ENCODE measurements around the gene DUT.
"Not testable (repeated sequence)": the region's sequence is repeated elsewhere in the genome, so short reads cannot be mapped to it uniquely, and the experiment has no call there.

Gene DUT

DNA sequence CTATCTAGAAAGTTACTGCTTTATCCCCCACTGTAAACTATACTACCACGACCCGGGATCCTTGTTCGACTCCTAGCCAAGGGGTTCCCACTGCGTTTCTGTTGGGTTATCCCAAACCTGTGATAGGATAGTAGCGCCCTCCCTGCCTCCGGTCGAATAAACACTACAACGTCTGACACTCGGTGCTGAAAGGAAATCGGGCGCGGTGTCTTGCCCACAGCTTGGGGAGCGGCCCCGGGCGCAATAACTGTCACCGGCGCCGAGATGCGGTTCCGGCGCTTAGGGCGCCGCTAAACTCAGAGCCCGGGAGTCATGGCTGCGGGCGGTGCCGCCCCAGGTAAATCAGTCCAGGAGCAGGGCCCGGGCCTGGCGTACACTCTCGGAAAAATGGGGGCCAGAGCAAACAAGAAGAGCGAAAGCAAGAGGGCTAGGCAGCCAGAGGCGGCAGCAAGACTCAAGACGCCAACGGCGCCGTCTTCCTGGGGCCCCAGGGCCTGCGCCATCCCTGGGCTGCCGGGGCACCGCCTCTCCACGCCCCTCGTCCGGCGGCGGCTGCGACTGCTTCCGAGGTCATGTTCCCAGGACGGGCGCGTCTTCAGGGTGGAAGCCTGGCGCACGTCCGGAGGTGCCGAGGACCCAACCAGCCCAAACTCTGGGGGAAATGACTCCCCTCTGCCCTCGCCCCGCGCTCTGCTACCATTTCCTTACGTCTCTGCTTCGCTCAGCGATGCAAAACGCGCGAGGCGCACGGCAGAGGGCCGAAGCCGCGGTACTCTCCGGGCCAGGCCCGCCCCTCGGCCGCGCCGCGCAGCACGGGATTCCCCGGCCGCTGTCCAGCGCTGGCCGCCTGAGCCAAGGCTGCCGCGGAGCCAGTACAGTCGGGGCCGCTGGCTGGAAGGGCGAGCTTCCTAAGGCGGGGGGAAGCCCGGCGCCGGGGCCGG is at the start of gene DUT:
Gene DUT, plus strand, starts transcription at position 575 of the 941 bp plus-strand sequence. Its CDS starts 87 bp downstream, at position 662.
- DNase-seq (ENCODE audit: low read depth in 2 of 2), result peak; percentile 67 to 74

DNA sequence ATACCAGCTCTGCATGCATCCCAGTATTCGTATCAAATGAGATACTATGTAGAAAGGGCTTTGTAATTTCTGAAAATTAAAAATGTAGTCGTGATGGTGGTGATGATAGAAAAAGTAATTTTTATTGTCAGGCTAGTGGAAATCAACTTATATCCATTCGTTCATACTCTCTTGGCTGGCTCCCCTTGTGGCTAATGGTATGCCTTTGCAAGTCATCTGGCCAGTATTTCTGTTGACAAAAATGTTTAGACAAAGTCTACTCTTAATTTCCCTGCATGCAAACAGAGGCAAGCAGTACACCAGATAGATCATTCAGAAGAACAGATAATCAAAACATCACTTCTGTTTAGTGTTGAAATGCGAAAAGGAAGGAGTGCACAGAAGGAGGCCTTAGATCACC is 49.6 kb upstream of the DUT start:
- DNase-seq (ENCODE audit: low read depth in 2 of 2), result no peak

DNA sequence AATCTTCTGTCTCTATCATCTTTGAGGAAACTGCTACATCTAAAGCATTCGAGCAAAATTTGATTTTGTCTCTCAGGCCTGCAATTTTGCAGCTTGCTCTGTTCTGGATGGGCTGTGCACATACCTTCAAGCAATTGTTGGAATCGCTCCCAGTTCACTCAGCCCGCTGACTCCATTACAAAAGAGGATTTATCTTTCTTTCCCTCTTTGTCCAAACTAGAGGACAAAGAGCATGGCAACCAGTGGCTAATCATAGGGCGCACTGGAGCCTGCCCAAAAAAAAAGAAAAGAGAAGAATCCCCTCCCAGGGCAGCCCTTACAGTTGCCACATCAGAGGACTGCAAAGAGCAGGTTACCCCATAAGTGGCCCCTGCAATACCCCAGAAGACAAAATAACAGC is 49.0 kb upstream of the DUT start:
- no peak for DNase-seq (ENCODE audit: low read depth in 2 of 2)

DNA sequence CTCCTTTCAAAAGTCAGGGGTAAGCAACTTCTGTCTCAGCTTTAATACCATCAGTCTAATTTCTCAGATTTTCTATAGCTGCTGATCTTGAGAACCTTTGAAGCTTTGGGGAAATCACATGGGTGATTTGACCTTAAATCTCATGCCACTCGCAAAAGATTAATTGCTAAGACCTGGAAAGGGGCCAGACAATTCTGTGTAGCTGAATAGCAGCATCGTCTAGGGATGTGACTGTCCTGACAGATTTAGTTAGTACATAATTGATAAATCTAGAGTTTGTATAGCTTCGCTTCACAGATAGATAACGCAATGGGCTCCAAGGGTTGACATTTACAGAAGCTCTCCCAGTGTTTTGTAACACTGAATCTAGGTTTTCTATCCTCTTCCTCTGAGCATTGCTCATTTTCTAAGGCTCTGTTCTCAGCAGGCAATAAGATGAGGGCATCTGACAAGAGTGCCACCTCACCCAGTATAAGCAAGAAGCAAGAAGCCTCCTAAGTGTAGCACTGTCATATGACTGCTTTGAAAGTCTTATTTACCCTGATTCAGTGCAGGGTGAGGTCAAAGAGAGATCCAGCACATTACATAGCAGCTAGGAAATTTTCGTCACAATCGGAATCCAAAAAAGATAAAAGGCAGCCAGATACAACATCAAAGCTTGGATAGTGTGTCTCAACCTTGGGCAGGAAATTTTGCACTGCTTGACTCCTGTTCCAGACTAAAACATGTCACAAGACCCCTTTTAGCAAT is 47.7 kb upstream of the DUT start:
- DNase-seq (ENCODE audit: low read depth in 2 of 2), result no peak

DNA sequence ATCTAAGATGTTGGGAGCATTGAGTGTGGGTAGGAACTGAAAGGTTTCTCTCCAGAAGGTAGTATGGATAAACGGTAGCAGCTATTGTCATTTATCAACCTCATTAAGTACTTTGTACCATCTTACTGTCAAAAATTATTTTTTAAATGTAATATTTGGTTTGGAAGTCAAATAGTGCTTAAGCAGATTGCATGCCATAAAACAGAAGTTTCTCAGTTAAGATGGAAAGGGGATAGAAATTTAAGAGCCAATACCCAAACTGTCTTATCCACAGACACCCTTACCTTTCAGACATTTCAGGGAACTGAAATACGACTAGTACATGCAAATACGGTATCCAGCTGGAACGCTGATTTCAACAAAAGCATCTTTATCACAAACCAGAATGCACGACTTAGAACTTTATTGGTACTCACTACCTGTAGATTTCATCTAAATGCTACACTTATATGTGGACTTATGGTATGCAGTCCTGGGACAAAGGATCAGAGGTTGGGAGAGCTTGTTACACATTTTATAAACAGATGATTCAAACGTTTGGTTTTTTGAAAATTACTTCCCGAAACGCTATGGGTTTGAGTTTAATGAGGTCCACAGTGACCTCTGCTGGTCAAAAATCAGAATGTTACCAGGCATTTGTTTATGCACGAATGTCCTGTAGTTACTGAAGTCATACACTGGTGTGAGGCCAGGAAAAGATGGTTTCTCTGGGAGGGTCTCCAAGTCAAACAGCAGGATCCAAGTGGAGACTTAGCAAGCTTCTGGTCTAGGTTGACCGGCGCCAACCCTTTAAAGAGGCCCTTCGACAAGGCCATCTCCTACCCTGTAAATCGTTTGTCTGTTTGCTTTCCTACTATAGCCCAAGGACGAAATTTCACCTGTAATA is 45.7 kb upstream of the DUT start:
- DNase-seq (ENCODE audit: low read depth in 2 of 2), result peak in 1 of 2 donors; percentile 20

DNA sequence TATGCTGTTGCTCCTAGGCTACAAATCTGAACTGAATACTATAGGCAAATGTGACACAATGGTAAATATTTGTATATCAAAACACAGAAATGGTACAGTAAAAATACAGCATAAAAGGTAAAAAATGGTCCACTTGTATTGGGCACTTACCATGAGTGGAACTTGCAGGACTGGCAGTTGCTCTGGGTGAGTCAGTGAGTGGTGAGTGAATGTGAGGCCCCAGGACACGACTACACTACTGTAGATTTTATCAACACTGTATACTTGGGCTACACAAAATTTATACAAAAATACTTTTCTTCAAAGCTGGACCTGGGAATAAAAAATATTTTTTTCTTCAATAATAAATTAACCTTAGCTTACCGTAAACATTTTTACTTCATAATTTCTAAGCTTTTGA is 41.6 kb upstream of the DUT start:
- no peak for DNase-seq (ENCODE audit: low read depth in 2 of 2)

DNA sequence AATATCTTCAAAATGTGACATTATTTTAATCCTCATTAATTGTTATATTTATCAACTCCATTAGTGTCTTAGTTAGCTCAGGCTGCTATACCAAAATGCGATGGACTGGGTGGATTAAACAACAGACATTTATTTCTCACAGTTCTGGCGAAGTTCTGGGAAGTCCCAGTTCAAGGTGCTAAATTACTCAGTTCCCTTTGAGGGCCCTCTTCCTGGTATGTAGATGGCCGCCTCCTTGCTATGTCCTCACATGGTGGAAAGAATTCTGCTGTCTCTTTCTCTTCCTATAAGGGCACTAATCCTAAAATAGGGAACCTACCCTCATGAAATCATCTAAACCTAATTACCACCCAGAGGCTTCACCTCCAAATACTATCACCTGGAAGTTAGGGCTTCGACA is 38.8 kb upstream of the DUT start:
- DNase-seq (ENCODE audit: low read depth in 2 of 2), result no peak

DNA sequence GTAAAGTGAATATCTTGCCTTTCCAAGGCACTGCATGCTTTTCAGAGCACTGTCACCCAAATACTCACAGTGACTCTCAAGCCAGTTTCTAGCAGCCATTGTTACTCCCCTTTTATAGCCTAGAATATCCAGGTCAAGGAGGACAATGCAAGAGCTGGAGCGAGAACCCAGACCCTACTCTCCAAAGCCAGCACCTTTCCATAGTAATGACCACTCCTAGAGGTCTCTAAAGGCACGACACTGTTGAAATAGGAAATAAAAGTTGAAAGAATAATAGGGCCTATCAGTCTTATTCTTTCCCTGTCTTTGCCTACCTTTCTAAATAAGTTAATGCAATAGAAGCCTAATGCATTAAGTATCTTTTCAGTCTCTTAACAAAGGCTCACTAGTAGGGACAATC is 33.6 kb upstream of the DUT start:
- DNase-seq (ENCODE audit: low read depth in 2 of 2), result no peak

DNA sequence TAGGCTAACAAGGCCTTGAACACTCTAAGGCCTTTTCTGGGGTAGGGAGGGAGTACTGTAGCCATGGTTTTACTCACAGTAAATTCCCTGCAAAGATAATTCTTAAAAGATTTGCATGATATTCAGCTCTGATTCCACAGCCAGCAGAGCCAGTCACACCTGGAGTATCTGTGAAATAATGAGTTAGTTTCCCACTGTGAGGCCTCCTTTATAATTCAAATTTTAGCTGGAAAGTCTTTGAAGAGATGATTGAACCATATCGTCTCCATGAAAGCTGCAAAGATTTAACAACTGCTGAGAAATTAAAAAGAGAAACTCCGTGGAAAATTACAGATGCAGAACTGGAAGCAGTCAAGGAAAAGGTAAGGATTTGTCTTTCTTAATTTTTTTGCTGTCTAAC is 32.3 kb upstream of the DUT start:
- DNase-seq (ENCODE audit: low read depth in 2 of 2), result no peak

DNA sequence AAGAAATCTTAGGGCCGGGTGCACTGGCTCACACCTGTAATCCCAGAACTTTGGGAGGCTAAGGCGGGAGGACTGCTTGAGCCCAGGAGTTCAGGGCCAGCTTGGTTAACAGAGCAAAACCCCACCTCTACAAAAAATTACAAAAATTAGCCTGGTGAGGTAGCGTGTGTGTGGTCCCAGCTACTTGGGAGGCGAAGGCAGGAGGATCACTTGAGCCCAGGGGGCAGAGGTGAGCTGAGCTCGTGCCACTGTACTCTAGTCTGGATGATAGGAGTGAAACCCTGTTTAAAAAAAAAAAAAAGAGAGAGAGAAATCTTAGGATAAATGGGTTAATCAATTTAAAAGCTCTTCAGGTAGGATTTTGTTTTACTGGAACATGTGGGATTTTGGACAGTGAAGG is 31.2 kb upstream of the DUT start:
- DNase-seq (ENCODE audit: low read depth in 2 of 2), result no peak

DNA sequence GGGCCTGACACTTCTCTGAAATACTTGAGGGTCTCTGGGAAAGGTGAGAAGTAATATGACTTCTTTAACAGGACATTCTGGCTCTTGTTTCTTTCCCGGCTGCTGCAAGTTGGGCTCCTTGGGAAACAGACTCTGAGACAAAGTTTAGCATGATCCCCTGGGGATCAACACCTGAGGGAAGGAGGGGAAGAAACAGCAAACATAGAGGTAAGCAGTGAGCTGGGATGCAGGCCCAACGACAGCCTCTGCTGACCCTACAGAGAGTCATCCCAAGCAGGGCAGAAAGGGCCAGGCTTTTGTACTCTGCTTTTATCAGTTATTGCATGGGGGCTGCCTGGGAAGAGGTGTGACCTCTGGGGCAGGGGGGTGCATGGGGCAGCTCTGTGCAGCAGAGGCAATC is 26.8 kb upstream of the DUT start:
- DNase-seq (ENCODE audit: low read depth in 2 of 2), result no peak

DNA sequence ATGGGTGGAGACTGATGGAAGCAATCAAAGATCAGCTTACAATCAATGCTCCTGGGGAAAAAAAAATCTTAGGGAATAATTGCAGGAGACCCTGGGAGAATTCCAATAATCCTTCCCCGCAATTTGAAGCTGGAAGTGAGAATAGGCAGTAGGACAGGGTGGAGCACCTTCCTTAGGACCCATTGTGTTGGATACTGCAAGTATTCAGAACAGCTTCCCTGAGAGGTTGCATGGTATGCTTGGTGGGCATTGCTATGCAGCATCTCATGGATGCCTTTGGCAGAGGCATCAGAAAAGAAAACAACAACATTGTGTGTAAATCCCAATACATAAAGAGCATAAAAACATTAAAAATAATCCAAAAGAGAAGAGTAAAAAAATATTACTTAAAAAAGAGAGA is 24.6 kb upstream of the DUT start:
- no peak for DNase-seq (ENCODE audit: low read depth in 2 of 2)

DNA sequence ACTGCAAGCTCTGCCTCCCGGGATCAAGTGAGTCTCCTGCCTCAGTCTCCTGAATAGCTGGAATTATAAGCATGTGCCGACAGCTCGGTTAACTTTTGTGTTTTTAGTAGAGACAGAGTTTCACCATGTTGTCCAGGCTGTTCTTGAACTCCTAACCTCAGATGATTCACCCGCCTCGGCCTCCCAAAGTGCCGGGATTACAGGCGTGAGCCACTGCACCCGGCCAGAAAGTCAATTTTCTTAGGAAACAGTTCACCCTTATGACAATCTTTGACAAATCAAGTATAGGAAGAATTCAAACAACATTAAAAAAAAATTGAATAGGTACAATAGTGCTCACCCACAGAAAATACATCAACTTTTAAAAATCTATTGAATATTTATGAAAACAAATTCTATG is 23.6 kb upstream of the DUT start:
- no peak for DNase-seq (ENCODE audit: low read depth in 2 of 2)

DNA sequence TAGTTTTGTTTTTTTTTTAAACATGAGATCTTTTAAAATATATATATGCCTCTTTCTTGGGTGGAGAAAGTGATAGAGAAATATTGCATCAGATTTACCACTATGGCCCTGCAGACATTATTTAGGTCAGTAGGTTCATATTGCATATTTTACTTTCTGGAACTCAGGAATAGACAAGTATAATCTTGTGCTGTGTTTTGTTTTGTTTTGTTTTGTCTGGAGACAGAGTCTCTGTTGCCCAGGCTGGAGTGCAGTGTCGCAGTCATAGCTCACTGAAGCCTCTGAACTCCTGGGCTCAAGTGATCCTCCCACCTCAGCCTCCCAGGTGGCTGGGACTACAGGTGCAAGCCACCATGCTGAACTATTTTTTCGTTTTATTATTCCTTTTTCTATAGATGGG is 21.5 kb upstream of the DUT start:
- DNase-seq (ENCODE audit: low read depth in 2 of 2), result no peak

DNA sequence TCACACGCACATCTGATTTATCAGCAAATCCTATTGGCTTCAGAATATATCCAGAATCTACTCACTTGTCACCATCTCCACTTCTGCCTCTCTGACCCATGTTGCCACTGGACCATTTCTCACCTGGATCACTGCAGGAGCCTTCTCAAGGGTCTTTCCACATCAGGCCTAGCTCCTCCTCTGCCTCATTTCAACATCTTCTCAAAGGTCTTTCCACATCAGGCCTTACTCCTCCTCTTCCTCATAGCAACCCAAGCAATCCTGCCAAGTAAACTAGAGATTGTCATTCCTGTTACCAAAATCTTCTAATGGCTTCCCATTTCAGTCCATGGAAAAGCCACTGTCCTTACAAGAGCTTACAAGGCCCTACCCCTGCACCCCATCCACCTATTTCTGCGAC is 18.0 kb upstream of the DUT start:
- no peak for DNase-seq (ENCODE audit: low read depth in 2 of 2)

DNA sequence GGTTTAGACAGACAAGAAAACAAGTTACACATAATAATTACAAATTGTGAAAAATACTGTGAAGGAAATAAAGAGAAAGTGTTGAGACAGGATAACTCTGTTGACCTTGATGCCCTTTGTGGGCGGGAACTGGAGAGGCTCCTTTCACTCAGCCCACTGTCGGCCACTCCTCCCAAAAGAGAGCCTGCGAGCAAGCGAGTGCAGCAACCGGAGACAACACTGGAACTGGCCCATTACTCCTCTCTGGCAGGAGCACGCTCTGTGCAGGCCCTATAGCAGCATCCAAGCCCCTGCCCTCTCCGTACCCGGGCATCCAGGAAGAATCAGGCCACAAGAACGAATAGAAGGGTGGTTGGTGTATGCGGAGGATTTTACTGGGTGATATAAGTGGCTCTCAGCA is 16.2 kb upstream of the DUT start:
- DNase-seq (ENCODE audit: low read depth in 2 of 2), result no peak

DNA sequence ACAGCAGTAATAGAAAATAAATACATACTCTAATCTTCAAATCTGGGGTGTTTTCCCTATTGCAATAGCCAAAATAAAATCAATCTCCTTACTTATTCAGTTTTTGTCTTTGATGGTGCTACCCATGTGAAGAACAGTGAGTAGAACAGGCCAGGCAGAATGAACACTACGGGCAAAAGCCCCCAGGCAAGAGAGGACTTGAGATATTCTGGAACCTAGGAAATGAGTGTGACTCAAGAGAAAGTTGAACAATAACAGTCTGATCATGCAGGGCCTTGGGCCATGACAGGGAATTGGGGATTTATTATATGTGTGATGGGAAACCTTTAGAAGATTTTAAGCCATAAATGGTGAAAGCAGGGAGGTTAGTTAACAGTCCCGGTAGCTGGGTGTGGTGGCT is 14.0 kb upstream of the DUT start:
- DNase-seq (ENCODE audit: low read depth in 2 of 2), result no peak

DNA sequence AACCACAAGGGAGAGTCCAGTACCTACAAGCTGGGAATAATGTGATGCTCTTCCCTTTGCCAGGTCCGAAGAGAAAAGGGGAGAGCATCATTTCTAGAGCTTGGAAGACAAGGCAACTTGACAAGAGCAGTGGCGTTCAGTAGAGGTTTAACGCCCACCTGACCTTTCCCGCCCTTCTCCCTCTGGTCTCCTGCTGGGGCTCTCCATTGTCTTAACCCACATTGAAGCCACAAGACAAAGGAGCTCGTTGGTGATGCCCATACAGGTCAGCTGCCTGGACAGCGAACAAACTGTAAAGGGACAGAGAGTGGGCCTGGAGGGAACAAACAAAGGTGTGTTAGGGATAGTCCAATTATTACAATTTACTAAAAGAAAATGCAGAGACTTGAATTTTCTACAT is 13.1 kb upstream of the DUT start:
- no peak for DNase-seq (ENCODE audit: low read depth in 2 of 2)

DNA sequence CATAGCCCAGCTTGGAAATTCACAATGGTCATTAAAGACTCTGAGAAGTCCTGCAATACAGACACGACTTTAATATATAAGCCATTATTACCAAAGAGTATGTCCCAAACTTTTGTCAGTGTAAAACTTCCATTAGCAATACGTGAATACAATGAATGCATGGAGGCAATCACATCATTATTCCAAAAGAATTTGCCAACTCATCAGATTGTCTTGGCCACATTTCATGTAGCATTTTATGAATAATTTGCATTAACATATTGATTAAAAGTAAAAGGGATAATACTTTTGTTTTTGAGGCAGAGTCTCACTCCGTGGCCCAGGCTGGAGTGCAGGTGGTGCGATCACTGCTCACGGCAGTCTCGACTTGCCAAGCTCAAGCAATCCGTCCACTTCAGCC is 7.9 kb upstream of the DUT start:
- no peak for DNase-seq (ENCODE audit: low read depth in 2 of 2)

DNA sequence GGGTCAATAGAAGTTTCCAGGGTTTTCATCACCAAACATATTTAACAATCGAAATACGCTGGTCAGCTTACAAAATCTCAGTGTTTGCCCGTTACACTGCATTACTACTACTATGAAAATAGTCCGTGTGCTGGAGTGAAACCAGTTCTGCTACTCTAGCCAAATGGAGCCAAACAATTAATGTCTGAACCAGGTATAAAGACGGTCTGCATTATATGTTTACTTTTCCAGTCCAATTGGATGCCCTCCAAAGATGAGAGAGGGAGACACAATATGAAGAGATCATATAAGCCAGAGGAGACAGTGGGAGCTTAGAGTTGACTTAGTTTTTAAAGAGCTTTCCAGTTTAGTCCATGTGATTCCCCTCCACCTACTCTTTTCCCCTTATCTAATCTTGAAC is 6.3 kb upstream of the DUT start:
- no peak for DNase-seq (ENCODE audit: low read depth in 2 of 2)

DNA sequence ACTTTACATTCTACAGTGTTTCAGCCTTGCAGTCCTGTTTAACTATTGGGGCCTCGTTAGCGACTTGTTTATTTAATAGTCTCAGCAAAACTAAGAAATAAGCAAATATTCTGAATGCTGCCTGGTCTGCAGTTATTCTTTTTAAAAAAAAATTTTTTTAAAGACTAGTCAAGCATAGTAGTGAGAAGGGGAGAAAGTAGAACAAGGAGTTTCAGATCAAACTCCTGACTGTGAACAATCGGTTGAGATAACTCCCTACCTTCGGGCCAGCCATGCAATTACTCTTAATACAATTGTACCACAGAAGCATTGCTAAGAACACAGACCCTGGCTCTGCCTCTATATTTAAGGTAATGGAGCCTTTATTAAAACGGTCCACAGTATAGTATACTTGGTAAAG is 5.8 kb upstream of the DUT start:
- DNase-seq (ENCODE audit: low read depth in 2 of 2), result no peak

DNA sequence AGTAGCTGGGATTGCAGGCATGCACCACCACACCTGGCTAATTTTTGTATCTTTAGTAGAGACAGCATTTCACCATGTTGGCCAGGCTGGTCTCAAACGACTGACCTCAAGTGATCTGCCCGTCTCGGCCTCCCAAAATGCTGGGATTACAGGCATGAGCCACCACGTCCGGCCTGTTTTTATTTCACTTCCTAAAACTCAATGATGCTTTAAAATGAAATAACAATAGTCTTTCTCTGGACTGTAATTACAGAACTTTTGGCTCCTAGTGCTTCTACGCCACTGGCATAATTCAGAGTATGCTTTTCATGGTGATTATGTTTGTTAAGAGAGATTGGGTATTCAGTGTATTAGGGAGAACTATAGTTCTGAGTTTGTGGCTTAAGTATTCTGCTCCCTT is 5.0 kb upstream of the DUT start:
- not testable (repeated sequence) for DNase-seq (ENCODE audit: low read depth in 2 of 2)

Data from stimulated activated CD4-positive, alpha-beta T cell treated with anti-CD3 and anti-CD28 coated beads, Interleukin-4, amount 100 ng/mL, for 48 hours (primary cell).